Tibial nerve (tissue), 4 donors: ENCODE results near the gene COL4A1.

Source experiments
- EP300 ChIP-seq, 2 donors: sonication (generic); formaldehyde crosslinking; IDR thresholded peaks; one replicate each; pipeline ENCODE4 v1.6.1; 2017; ENCODE audit warnings: antibody characterized with exemption in 2 of 2, mild to moderate bottlenecking in 1 of 2
- POLR2A ChIP-seq, 2 donors: fragments of 450-650 bp; IDR thresholded peaks; one replicate each; pipeline ENCODE4 v1.6.1; 2017; ENCODE audit warnings: antibody characterized with exemption in 2 of 2, mild to moderate bottlenecking in 2 of 2, moderate library complexity in 2 of 2
- TF ChIP-seq, protein P1 (sequence below), 5 experiments: fragments of 200-600 bp in 3 of 5; fragments of 450-650 bp in 2 of 5; sonication (generic) in 3 of 5; IDR thresholded peaks; one replicate each; pipeline ENCODE4 v1.5.1; 2016 to 2019; ENCODE audit warnings: antibody characterized with exemption in 5 of 5, mild to moderate bottlenecking in 3 of 5, moderate library complexity in 2 of 5

DNA sequence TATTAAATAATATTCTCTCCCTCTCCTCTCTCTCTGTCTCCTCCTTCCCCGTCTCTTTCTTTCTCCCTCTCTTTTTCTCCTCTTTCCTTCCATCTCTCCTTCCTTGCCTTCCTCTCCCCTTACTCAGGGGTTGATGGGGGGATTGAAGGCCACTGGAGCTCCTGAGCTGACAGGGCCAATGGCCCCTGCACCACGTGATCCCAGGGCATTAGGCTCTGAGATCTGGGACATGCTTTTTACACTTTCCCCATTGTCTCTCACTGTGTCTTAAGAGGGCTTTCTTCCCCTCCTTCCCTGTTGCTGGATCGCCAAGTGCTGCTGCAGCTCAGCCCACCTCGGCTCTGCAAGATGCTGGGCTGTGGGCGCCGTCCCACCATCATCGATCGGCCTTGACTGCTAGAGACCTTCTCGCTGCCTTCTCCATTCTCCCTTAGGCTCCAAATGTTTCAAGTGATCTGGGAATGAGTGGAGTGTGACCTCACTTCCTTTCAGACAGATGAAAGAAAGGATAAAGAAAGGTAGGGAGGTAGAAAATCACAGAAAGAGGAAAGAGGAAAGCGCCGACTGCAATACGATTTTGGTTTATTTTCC is 42.2 kb downstream of the COL4A1 start:
- TF ChIP-seq, protein P1, sequence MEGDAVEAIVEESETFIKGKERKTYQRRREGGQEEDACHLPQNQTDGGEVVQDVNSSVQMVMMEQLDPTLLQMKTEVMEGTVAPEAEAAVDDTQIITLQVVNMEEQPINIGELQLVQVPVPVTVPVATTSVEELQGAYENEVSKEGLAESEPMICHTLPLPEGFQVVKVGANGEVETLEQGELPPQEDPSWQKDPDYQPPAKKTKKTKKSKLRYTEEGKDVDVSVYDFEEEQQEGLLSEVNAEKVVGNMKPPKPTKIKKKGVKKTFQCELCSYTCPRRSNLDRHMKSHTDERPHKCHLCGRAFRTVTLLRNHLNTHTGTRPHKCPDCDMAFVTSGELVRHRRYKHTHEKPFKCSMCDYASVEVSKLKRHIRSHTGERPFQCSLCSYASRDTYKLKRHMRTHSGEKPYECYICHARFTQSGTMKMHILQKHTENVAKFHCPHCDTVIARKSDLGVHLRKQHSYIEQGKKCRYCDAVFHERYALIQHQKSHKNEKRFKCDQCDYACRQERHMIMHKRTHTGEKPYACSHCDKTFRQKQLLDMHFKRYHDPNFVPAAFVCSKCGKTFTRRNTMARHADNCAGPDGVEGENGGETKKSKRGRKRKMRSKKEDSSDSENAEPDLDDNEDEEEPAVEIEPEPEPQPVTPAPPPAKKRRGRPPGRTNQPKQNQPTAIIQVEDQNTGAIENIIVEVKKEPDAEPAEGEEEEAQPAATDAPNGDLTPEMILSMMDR (IDR thresholded peaks at IDR 0.05), result no peak
- no peak for TF ChIP-seq POLR2A (IDR thresholded peaks at IDR 0.05)
- TF ChIP-seq EP300 (IDR thresholded peaks at IDR 0.05), result no peak
